H1 (cell line): Measurements from ENCODE around the gene MAP4K4.

Experiments used
- CBX5 ChIP-seq: fragments of 300-800, 300-1000 bp; sonication (generic); IDR thresholded peaks from 2 replicates; pipeline ENCODE4 v1.7.1; 2016; ENCODE audit warnings: antibody characterized with exemption, low read length, low read depth
- EZH2 ChIP-seq: fragments of 200-600 bp; sonication (generic); IDR thresholded peaks from 2 replicates; pipeline ENCODE4 v1.7.1; 2012; ENCODE audit warnings: low read depth, mild to moderate bottlenecking, moderate library complexity, low read length, inconsistent platforms; ENCODE audit not compliant: severe bottlenecking
- KDM1A ChIP-seq: fragments of 200-600, 300-600 bp; sonication (generic); IDR thresholded peaks from 2 replicates; pipeline ENCODE4 v1.7.1; 2016; ENCODE audit warnings: mild to moderate bottlenecking, low read length, borderline replicate concordance
- POLR2A ChIP-seq, 2 experiments: IDR thresholded peaks; 1 replicate in 1 of 2; 2 replicates in 1 of 2; pipeline ENCODE4 v1.6.1; 2011; ENCODE audit warnings: low read depth in 2 of 2, low read length in 2 of 2, mild to moderate bottlenecking in 2 of 2; ENCODE audit errors: control extremely low read depth in 1 of 2
- SIX5 ChIP-seq: IDR thresholded peaks from 2 replicates; pipeline ENCODE4 v1.6.1; 2011; ENCODE audit warnings: mild to moderate bottlenecking, low read depth, low read length
- ZNF274 ChIP-seq: IDR thresholded peaks from 2 replicates; pipeline ENCODE4 v1.7.0; 2012; ENCODE audit warnings: low read length, borderline replicate concordance; ENCODE audit errors: extremely low read depth
- TF ChIP-seq, protein P1 (sequence below), 3 experiments: IDR thresholded peaks; 1 replicate in 2 of 3; 2 replicates in 1 of 3; pipeline versions ENCODE4 v1.5.1 to v1.6.1; 2011; ENCODE audit warnings: low read length in 3 of 3, mild to moderate bottlenecking in 3 of 3, inconsistent platforms in 2 of 3, low read depth in 1 of 3, moderate library complexity in 1 of 3; ENCODE audit not compliant: insufficient read depth in 1 of 3; ENCODE audit errors: control extremely low read depth in 1 of 3
- TF ChIP-seq, protein P2 (sequence below): IDR thresholded peaks from 2 replicates; pipeline ENCODE4 v1.6.1; 2012; ENCODE audit warnings: inconsistent platforms
- TF ChIP-seq, protein P3 (sequence below): IDR thresholded peaks from 2 replicates; pipeline ENCODE4 v1.6.1; 2011; ENCODE audit warnings: low read length, improper control_type of control experiment

DNA sequence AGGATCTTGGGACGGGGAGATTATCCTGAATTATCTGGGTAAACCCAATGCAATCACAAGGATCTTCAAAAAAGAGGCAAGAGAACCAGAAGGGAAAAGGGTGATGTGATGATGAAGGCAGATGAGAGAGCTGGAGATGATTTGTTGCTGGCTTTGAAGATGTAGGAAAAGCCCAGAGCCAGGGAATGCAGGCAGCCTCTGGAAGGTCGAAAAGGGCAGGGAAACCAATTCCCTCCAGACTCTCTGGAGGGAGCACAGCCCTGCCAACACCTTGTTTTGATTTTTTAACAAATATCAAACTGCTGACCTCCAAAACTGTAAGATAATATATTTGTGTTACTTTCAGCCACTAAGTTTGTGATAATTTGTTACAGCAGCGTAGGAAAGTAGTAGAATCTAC is 245.3 kb downstream of the MAP4K4 start:
- TF ChIP-seq, protein P1, sequence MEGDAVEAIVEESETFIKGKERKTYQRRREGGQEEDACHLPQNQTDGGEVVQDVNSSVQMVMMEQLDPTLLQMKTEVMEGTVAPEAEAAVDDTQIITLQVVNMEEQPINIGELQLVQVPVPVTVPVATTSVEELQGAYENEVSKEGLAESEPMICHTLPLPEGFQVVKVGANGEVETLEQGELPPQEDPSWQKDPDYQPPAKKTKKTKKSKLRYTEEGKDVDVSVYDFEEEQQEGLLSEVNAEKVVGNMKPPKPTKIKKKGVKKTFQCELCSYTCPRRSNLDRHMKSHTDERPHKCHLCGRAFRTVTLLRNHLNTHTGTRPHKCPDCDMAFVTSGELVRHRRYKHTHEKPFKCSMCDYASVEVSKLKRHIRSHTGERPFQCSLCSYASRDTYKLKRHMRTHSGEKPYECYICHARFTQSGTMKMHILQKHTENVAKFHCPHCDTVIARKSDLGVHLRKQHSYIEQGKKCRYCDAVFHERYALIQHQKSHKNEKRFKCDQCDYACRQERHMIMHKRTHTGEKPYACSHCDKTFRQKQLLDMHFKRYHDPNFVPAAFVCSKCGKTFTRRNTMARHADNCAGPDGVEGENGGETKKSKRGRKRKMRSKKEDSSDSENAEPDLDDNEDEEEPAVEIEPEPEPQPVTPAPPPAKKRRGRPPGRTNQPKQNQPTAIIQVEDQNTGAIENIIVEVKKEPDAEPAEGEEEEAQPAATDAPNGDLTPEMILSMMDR (IDR thresholded peaks at IDR 0.05; ENCODE audit: control extremely low read depth in 1 of 3, insufficient read depth in 1 of 3, low read depth in 1 of 3, low read length in 3 of 3) = no peak
- TF ChIP-seq SIX5 = no peak
- no peak for TF ChIP-seq KDM1A
- TF ChIP-seq, protein P2, sequence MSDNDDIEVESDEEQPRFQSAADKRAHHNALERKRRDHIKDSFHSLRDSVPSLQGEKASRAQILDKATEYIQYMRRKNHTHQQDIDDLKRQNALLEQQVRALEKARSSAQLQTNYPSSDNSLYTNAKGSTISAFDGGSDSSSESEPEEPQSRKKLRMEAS = no peak
- TF ChIP-seq, protein P3, sequence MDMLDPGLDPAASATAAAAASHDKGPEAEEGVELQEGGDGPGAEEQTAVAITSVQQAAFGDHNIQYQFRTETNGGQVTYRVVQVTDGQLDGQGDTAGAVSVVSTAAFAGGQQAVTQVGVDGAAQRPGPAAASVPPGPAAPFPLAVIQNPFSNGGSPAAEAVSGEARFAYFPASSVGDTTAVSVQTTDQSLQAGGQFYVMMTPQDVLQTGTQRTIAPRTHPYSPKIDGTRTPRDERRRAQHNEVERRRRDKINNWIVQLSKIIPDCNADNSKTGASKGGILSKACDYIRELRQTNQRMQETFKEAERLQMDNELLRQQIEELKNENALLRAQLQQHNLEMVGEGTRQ = no peak
- TF ChIP-seq EZH2 = no peak
- TF ChIP-seq CBX5 = no peak
- TF ChIP-seq ZNF274 = no peak
- TF ChIP-seq POLR2A (IDR thresholded peaks at IDR 0.05; ENCODE audit: control extremely low read depth in 1 of 2, low read depth in 2 of 2, low read length in 2 of 2) = no peak
